ENCODE data around the gene EVC2. TPM values are rescaled to one million over a fixed set of nuclear protein-coding genes. Genes with fewer than 3 reads are reported as not detected.
A peak's percentile ranks its signal among the peaks of the same experiment; 100 is the strongest.

The EVC2 gene
- total and polyA plus RNA-seq, 12 donors: 0.66 to 3.4 (median 1.7) TPM

DNA sequence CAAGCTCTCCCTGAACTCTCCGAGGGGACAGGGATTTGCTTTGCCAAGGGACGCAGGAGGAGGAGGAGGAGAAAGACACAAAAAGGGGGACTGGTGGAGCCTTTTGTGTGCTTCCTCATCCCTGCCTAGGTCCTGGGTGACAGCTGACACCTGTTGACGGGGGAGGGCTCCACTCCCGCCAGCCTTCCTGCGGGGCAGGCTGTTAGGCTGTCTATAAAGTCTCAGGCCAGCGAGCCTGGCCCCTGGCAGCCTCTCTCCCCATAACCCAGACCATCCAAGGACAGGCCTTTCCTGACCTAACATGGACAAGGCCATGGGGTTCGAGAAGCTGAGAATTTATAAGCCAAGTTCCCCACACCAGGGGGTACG is 832 bp upstream of the EVC2 start:
- peaks cover 0 to 12% of the 10 kb centered on the region in 2 donors for H3K4me1 ChIP-seq (replicated peaks in 1 of 2)
- 72 to 90% (median 80%) methylated on average over 6 to 8 of the region's 8 CpGs for WGBS, 4 donors
- H3K27me3 ChIP-seq: no peaks in the 10 kb centered on the region
- H3K4me3 ChIP-seq: peak overlapping the region in 1 of 4 donors; percentile 71
- intact Hi-C loops (cut with DNase I): no loop called here
- peak overlapping the region in 2 of 5 donors; percentile 54 to 67 for H3K27ac ChIP-seq
- H3K36me3 ChIP-seq (replicated peaks in 1 of 2): no peaks in the 10 kb centered on the region
- TF ChIP-seq, protein P1, sequence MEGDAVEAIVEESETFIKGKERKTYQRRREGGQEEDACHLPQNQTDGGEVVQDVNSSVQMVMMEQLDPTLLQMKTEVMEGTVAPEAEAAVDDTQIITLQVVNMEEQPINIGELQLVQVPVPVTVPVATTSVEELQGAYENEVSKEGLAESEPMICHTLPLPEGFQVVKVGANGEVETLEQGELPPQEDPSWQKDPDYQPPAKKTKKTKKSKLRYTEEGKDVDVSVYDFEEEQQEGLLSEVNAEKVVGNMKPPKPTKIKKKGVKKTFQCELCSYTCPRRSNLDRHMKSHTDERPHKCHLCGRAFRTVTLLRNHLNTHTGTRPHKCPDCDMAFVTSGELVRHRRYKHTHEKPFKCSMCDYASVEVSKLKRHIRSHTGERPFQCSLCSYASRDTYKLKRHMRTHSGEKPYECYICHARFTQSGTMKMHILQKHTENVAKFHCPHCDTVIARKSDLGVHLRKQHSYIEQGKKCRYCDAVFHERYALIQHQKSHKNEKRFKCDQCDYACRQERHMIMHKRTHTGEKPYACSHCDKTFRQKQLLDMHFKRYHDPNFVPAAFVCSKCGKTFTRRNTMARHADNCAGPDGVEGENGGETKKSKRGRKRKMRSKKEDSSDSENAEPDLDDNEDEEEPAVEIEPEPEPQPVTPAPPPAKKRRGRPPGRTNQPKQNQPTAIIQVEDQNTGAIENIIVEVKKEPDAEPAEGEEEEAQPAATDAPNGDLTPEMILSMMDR (IDR thresholded peaks at IDR 0.05): no peak
- TF ChIP-seq POLR2A (IDR thresholded peaks at IDR 0.05): no peak
- DNase-seq: peak in 1 of 7 donors; percentile 31
- H3K9me3 ChIP-seq (replicated peaks in 1 of 3): no peaks in the 10 kb centered on the region

DNA sequence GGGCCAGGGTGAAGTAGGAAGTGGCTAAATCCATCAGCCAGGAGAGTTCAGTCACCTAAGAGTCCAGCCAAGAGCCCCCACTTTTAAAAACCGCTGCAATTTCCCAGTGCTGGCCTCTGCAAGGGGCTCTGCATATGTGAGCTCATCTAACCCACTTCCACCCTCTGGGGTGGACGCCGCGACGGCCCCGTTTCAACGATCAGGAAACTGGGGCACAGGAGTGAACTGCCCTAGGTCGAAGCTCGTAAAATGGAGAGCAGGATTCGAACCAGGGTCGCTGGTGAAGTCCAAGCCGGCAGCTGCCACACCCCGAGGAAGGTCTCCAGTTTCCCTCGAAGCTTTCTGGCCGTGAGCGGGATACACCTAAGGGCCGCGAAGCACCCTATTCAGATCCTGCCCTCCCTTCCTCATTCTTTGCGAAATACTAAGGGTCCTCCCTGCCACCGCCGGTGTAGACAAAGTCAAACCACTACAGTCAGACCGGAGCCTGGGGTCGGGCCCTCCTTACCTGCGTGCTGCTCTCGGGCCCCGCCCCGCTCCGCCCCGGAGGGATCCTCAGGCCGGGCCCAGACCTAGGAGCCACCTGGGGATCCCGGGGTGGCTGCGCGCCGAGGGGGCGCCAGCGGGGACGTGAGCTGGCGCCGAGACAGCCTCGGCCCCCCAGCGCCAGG is 446 bp downstream of the EVC2 start:
- peaks cover 0 to 12% of the 10 kb centered on the region in 2 donors for H3K4me1 ChIP-seq (replicated peaks in 1 of 2)
- peak overlapping the region in 2 of 4 donors; percentile 24 to 71 for H3K4me3 ChIP-seq
- WGBS, 4 donors: 2 to 7% (median 5%) methylated on average over 18 to 41 of the region's 41 CpGs
- no peaks in the 10 kb centered on the region for H3K27me3 ChIP-seq
- H3K36me3 ChIP-seq (replicated peaks in 1 of 2): no peaks in the 10 kb centered on the region
- no peaks in the 10 kb centered on the region for H3K9me3 ChIP-seq (replicated peaks in 1 of 3)
- no peak for TF ChIP-seq POLR2A (IDR thresholded peaks at IDR 0.05)
- TF ChIP-seq, protein P1 (IDR thresholded peaks at IDR 0.05): no peak
- peak overlapping the region in 2 of 5 donors; percentile 54 to 67 for H3K27ac ChIP-seq
- intact Hi-C loops (cut with DNase I): no loop called here
- DNase-seq: peak in 1 of 7 donors; percentile 35

DNA sequence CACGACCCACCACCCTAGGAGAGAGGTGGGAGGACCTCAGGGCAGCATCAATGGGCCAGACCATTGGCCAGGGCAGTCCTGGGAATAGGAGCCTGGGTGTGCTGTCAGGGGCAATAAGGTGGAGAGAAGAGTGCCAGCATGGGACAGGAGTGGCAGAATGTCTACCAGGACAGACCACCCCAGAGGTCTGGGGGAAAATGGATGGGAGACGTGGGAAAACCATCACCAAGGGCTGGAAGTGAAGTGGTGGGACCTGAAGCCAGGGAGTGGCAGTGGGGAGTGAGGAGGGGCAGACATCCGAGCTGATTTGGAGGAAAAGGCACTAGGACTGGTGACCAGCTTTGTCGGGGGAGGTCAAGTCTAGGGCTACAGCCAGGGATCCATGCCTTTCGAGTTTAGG is 993 bp downstream of the EVC2 start:
- TF ChIP-seq, protein P1 (IDR thresholded peaks at IDR 0.05): no peak
- no peak for TF ChIP-seq POLR2A (IDR thresholded peaks at IDR 0.05)
- no peak for DNase-seq
- H3K27me3 ChIP-seq: no peaks in the 10 kb centered on the region
- no peaks in the 10 kb centered on the region for H3K36me3 ChIP-seq (replicated peaks in 1 of 2)
- 58 to 66% (median 61%) methylated on average over 5 of the region's 5 CpGs for WGBS, 4 donors
- H3K4me1 ChIP-seq (replicated peaks in 1 of 2): peaks cover 0 to 12% of the 10 kb centered on the region in 2 donors
- H3K4me3 ChIP-seq: peak overlapping the region in 1 of 4 donors; percentile 71
- no peaks in the 10 kb centered on the region for H3K9me3 ChIP-seq (replicated peaks in 1 of 3)
- intact Hi-C loops (cut with DNase I): no loop called here
- H3K27ac ChIP-seq: no peak overlapping the region

DNA sequence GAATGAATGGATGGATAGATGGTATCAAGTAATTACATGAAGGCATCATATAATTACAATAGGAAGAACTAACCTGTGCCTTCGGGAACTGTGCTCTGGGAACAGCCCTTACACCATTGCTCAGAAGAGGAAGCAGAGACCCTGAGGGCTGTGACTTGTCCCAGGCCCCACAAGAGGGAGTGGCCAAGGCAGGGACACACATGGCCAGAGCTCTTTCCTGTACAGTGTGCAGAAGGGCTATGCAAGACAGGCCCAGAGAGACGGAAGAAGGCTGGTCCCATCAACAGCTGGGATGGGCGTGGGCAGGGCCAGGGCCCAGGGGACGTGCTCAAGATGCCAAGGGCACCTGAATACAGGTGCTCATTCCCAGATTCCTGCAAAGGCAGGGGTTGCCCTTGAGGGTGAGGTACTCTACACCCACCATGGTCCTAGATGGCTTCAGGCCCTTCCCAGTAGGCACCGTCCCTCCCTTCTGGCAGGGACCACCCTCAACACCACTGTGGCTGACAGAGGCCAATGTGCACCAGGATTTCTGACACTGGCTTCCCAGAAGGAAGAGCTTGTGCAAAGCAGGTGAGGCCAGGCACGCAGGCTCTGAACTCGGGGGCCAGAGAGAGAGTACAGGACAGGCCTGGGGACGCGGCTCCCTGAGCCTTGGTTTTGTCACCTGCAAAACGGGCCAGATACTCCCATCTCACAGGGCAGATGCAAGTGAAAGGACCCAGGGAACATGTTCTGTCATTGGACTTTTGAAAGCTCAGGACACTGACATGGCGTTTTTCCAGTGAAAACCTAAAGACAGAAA is 1.7 kb downstream of the EVC2 start:
- intact Hi-C loops (cut with DNase I): no loop called here
- no peak overlapping the region for H3K4me3 ChIP-seq
- no peak for DNase-seq

More for the DNA sequence above, 1.7 kb downstream of the EVC2 start:
- TF ChIP-seq, protein P1 (IDR thresholded peaks at IDR 0.05): no peak
- TF ChIP-seq POLR2A (IDR thresholded peaks at IDR 0.05): no peak
- no peaks in the 10 kb centered on the region for H3K9me3 ChIP-seq (replicated peaks in 1 of 3)
- no peaks in the 10 kb centered on the region for H3K27me3 ChIP-seq
- peaks cover 0 to 12% of the 10 kb centered on the region in 2 donors for H3K4me1 ChIP-seq (replicated peaks in 1 of 2)
- no peak overlapping the region for H3K27ac ChIP-seq
- no peaks in the 10 kb centered on the region for H3K36me3 ChIP-seq (replicated peaks in 1 of 2)
- 81 to 95% (median 85%) methylated on average over 8 to 11 of the region's 11 CpGs for WGBS, 4 donors
